K562 (cell line): Measurements from ENCODE around the gene AGAP6. TPM values are rescaled to one million over a fixed set of nuclear protein-coding genes. Genes with fewer than 3 reads are reported as not detected.

Experiments
- C11orf30 ChIP-seq: fragments of 450-650 bp; IDR thresholded peaks from 2 replicates; pipeline ENCODE4 v1.6.1; 2016; ENCODE audit warnings: low read depth, mild to moderate bottlenecking
- E4F1 ChIP-seq: fragments of 250-450 bp; sonication (Bioruptor Pico); IDR thresholded peaks from 2 replicates; pipeline ENCODE4 v1.5.0; 2021; ENCODE audit warnings: mild to moderate bottlenecking, borderline replicate concordance
- ELF1 ChIP-seq: fragments of 200-800 bp; sonication (Bioruptor generic); IDR thresholded peaks from 2 replicates; pipeline ENCODE4 v1.6.1; 2016; ENCODE audit warnings: missing genetic modification characterization, missing compliant biosample characterization
- ESRRA ChIP-seq: fragments of 450-650 bp; IDR thresholded peaks from 2 replicates; pipeline ENCODE4 v1.6.1; 2014; ENCODE audit warnings: low read depth, mild to moderate bottlenecking, moderate library complexity, borderline replicate concordance
- HBP1 ChIP-seq: fragments of 450-650 bp; formaldehyde crosslinking; IDR thresholded peaks from 2 replicates; pipeline ENCODE4 v1.4.0; 2022; ENCODE audit warnings: missing genetic modification characterization
- HCFC1 ChIP-seq: IDR thresholded peaks from 2 replicates; pipeline ENCODE4 v1.6.1; 2012; ENCODE audit warnings: low read depth, low read length, improper control_type of control experiment
- HMG20B ChIP-seq: fragments of 250-450 bp; sonication (Bioruptor Pico); IDR thresholded peaks from 2 replicates; pipeline ENCODE4 v1.5.0; 2021; ENCODE audit warnings: mild to moderate bottlenecking
- KDM1A ChIP-seq, 2 experiments: fragments of 450-650 bp; IDR thresholded peaks; 2 replicates each; pipeline ENCODE4 v1.6.1; 2016; ENCODE audit warnings: mild to moderate bottlenecking in 2 of 2
- KLF1 ChIP-seq: fragments of 450-650 bp; IDR thresholded peaks from 2 replicates; pipeline ENCODE4 v1.6.1; 2016; ENCODE audit warnings: missing genetic modification characterization, missing compliant biosample characterization
- L3MBTL2 ChIP-seq: fragments of 450-650 bp; IDR thresholded peaks from 2 replicates; pipeline ENCODE4 v1.6.1; 2016; ENCODE audit warnings: mild to moderate bottlenecking, moderate library complexity
- NFIC ChIP-seq: fragments of 450-650 bp; IDR thresholded peaks from 2 replicates; pipeline ENCODE4 v1.6.1; 2017; ENCODE audit warnings: mild to moderate bottlenecking, inconsistent platforms
- NRF1 ChIP-seq, 2 experiments: fragments of 450-650 bp; IDR thresholded peaks in 1 of 2; conservative IDR thresholded peaks in 1 of 2; 2 replicates each; pipeline ENCODE4 v1.6.1; 2014; ENCODE audit warnings: mild to moderate bottlenecking in 2 of 2
- POLR2G ChIP-seq: fragments of 200-400 bp; formaldehyde crosslinking; IDR thresholded peaks from 2 replicates; pipeline ENCODE4 v1.6.1; 2017; ENCODE audit warnings: low read depth, mild to moderate bottlenecking, antibody characterized with exemption, low read length, moderate library complexity
- SOX6 ChIP-seq: fragments of 450-650 bp; IDR thresholded peaks from 2 replicates; pipeline ENCODE4 v1.6.1; 2014; ENCODE audit warnings: mild to moderate bottlenecking
- TEAD1 ChIP-seq, 2 experiments: fragments of 450-650 bp in 1 of 2; sonication (generic) in 1 of 2; formaldehyde crosslinking; IDR thresholded peaks; 2 replicates each; pipeline versions ENCODE4 v1.4.0 to v1.8.0; 2020 to 2022; ENCODE audit warnings: mild to moderate bottlenecking in 2 of 2, missing genetic modification reagents in 1 of 2
- ZBED1 ChIP-seq: IDR thresholded peaks from 2 replicates; pipeline ENCODE4 v1.6.1; 2014
- ZBTB11 ChIP-seq, 3 experiments: fragments of 200-800 bp in 1 of 3; fragments of 250-450 bp in 1 of 3; fragments of 450-650 bp in 1 of 3; sonication (Bioruptor Pico) in 1 of 3; sonication (Bioruptor generic) in 1 of 3; formaldehyde crosslinking in 1 of 3; IDR thresholded peaks; 2 replicates each; pipeline versions ENCODE4 v1.6.1 to v1.8.0; 2016 to 2022; ENCODE audit warnings: mild to moderate bottlenecking in 2 of 3, missing genetic modification characterization in 2 of 3, missing compliant biosample characterization in 1 of 3, moderate library complexity in 1 of 3
- ZBTB2 ChIP-seq: fragments of 450-650 bp; IDR thresholded peaks from 2 replicates; pipeline ENCODE4 v1.6.1; 2016; ENCODE audit warnings: antibody characterized with exemption
- polyA plus RNA-seq, 8 experiments: library from polyadenylated mRNA; depleted of rRNA in 4 of 8; stranded (reverse) in 5 of 8; unstranded in 3 of 8; fragments of >200 nt; fragmentation: Nextera tagmentation in 2 of 8; fragmentation: Illumina TruSeq in 1 of 8; extraction: Ambion mirVana in 2 of 8; extraction: Trizol in 1 of 8; gene quantifications; 2 replicates each; pipeline versions ENCODE4 v1.2.1 to v1.2.3, GENCODE V29; 2011 to 2014; ENCODE audit warnings: inconsistent platforms in 1 of 8, missing spikeins in 1 of 8
- total RNA-seq, 7 experiments: library from RNA; depleted of rRNA in 6 of 7; stranded (reverse); fragments of >200 nt in 6 of 7; fragmentation: Illumina TruSeq in 2 of 7; extraction: Trizol in 2 of 7; gene quantifications; 2 replicates each; pipeline versions ENCODE4 v1.2.1 to v1.2.3, GENCODE V29; 2011 to 2021; ENCODE audit warnings: low replicate concordance in 1 of 7

AGAP6 gene
- total and polyA plus RNA-seq, 9 of the 15 experiments (the other 6 are each of a cell fraction or from before 2014, with no cell fraction given): 1.0 to 46.8 (median 18.3) TPM

GRCh38 chr10:49941447-49942338 is 46.5 kb upstream of the AGAP6 start, which contains the start of the genes PARG and TIMM23B (continued):
- TF ChIP-seq ZBTB11 (CRISPR knock-in tag; IDR thresholded peaks at IDR 0.05) (peak in 2 of 3 experiments; percentile 11 to 77; a peak in 3 of 6 replicates), HBP1 (CRISPR knock-in tag) (0 out of 2 replicates have a peak, but pooled peaks have one; percentile 25), HMG20B (CRISPR knock-in tag) (0 out of 2 replicates have a peak, but pooled peaks have one; percentile 48), KLF1 (tag) (peak; percentile 46; the same call in 1 of the 2 replicates), ZBED1 (peak; percentile 49; the same call in 1 of the 2 replicates), TEAD1 (CRISPR knock-in tag; IDR thresholded peaks at IDR 0.05) (peak; percentile 78 to 99; a peak in 3 of 4 replicates), E4F1 (CRISPR knock-in tag) (peak; percentile 97), POLR2G (peak; percentile 91), NFIC (peak; percentile 79), HCFC1 (peak; percentile 61), C11orf30 (peak; percentile 91), SOX6 (0 out of 2 replicates have a peak, but pooled peaks have one; percentile 28), L3MBTL2 (peak; percentile 84), ESRRA (peak; percentile 14; the same call in 1 of the 2 replicates), KDM1A (IDR thresholded peaks at IDR 0.05) (peak; percentile 6 to 42; a peak in 1 of 4 replicates), NRF1 (conservative IDR thresholded peaks at IDR 0.05 in 1 of 2, IDR thresholded peaks at IDR 0.05 in 1 of 2) (peak; percentile 22 to 33; a peak in 3 of 4 replicates), ZBTB2 (peak; percentile 60; the same call in 1 of the 2 replicates), ELF1 (tag) (peak; percentile 83)
